ELF-1 (cell line): ENCODE results near the gene SLC5A10.
"Not testable (repeated sequence)": the region's sequence is repeated elsewhere in the genome, so short reads cannot be mapped to it uniquely, and the experiment has no call there.

Experiments
- DNase-seq: peaks from one replicate; pipeline ENCODE4 v3.0.0-alpha.2; 2016; ENCODE audit warnings: low read depth, low spot score

Gene SLC5A10

DNA sequence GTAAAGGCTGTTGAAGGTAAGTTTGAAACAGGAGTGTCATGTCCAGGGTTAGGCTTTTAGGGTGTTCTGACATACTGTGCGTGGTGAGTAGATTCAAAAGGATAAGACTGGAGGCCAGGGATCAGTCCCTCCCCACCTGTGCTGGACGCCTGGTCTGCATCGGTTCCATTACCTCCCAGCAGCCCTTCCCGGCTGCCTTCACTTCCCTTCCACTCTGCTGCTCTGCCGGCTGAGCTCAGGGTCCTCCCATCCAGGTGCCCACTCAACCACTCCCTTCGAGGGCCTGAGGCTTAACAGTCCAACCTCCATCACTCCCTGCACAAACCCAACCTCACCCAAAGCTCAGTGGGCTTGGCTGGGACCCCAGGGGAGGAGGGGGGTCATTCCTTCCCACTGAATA, 4.1 kb upstream of the SLC5A10 start:
- DNase-seq, result no peak

DNA sequence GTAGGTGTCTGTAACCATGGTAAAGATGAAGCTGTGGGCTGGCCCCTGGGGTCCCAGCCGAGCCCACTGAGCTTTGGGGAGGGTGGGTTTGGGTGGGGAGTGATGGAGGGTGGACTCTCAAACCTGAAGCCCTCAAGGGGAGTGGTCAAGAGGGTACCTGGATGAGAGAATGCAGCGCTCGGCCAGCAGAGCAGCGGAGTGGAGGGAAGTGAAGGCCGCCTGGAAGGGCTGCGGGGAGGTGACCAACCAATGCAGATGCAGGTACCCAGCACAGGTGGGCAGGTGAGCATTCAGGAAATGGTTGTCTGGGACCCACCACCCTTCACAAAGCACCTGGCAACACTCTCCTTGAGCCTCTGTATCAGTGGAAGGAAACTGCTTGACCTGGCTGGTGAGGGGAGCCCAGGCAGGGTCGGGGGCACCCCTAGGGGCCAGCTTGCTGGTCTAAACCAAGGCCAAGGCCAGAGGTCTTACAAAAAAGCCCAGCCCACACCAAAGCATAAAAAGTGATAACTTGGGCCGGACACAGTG, 3.4 kb upstream of the SLC5A10 start:
- no peak for DNase-seq

DNA sequence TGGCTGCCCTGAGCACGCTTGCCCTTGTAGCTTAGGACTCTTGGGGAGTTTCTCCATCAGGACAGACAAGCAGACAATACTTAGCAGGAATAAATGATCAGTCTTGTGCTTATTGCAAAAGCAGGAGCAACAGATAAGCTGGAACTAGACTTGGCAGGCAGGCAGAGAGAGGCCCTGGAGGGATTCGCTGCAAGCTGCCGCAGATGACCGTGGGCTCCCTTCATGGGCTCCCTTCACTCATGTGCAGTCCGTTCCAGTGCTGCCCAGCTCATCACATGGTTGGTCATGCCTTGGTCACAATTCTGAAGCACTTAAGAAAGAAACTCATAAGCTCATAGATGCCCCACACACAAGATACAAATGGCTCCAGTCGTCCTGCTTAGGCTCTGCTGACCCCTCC, 2.4 kb upstream of the SLC5A10 start:
- no peak for DNase-seq

DNA sequence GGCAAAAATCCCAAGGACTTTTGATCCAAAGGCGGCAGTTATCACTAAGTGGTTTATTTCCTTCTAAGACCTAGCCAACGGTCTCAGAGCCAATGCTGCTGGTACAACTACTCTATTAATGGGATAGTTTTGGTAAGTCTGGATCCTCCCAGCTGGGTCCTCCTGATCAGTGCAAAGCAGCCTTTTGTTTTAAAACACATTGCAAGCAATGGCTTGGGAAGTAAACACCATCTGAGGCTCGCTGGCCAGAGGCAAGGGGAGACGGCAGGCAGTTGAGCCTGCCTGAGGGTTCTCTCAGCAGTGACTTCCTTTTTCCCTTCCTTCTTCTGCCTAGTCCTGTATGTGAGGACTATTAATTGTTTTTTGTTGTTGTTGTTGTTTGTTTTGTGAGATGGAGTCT, 1.6 kb upstream of the SLC5A10 start:
- DNase-seq, result no peak

DNA sequence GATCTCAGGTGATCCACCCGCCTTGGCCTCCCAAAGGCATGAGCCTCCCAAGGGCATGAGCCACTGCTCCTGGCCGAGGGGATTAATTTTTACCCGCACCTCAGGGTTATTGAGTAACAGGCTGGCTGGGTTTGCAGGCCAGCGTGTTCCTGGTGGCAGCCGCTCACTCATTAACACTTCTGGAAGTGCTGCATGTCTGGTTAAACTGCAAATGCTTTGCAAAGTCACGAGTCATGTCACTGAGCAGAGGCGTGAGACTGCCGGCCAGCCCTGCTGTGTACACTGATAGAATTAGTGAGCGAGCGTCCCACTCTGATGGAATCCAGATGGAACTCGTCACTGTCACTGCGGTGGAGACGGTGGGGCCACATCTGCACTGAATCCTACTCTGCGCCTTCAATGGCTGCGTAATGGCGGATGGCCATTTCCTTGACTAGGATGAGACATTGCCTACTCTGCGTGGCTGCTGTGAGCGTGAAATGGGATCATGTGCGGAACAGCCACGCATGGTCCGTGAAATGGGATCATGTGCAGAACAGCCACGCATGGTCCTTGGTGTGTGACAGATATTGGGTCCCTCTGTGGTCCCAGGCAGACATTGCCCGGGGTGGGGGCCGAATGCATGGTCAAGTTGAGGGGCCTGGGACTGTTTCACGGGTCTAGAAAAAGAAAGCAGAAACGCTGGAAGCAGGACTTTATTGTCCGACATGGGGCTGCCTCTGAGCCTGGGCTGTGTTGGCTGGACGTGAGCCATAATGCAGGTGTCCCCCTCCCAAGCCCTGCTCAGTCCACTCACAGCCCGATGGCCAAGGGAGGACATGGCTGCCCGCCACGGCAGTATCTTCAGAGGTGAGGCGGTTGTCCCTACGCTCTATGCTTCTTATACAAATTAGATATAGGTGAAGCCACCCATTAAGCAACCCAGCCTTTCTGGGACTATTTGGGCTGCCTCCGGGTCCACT, 740 bp upstream of the SLC5A10 start:
- no peak for DNase-seq

DNA sequence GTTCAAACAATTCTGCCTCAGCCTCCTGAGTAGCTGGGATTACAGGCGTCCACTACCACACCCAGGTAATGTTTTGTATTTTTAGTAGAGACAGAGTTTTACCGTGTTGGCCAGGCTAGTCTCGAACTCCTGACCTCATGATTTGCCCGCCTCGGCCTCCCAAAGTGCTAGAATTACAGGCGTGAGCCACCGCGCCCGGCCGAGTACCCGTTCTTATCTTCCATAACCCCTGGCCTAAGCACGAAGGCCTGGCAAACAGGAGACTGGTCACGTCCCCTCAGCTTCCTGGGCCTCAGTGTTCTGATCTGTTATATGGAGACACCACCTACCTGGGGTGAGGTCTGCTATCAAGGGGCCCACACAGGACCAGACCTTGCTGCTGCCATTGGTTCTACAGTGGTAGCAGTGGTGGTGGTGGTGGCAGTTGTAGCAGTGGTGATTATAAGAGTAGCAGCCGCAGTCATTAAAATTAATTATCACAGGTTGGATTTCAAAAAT, 1.3 kb downstream of the SLC5A10 start:
- DNase-seq, result no peak

DNA sequence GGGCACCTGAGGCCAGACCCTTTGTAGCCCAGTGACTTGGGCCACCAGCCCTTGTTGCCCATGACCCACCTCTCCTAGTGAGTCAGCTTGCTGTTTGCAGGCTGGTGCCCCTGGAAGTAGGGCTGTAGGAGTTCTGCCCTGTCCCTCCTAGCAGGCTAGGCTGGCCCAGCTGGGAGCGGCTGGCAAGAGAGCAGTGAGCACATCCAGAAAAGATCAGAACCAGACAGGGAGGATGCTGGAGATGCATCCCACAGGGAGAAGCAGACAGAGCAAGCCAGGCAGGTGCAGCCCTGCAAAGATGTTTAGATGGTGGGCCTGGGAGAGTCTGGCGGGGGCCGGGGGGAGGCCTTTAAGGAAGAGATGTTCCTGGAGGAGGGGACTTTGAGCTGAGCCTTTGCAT, 2.4 kb downstream of the SLC5A10 start:
- DNase-seq, result no peak

DNA sequence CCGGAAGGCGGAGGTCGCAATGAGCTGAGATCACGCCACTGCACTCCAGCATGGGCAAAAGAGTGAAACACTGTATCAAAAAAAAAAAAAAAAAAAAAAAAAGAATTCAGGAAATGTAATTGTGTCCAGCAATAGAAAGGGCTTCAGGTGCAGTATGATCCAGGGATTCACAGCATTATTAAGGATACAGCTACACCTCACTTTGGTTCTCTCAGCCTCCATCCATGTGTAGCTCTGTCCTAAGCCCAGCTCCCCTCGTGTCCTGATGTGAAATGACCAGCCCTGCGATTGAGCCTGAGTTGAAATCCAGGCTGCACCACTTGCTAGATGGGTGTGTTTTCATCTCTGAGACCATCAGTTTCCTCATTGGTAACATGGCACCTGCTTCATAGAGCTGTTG, 3.0 kb downstream of the SLC5A10 start:
- DNase-seq, result no peak

DNA sequence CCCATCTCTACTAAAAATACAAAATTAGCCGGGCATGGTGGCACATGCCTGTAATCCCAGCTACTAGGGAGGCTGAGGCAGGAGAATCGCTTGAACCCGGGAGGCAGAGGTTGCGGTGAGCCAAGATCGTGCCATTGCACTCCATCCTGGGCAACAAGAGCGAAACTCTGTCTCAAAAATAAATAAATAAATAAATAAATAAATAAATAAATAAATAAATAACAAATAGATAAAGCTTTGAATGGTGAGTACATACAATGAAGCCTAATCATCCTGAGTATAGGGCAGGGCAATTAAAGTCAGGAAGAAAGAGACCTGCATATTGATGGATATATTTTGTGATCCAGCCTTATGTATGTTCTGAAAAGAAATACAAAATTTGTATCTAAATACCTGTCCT, 4.1 kb downstream of the SLC5A10 start:
- not testable (repeated sequence) for DNase-seq

DNA sequence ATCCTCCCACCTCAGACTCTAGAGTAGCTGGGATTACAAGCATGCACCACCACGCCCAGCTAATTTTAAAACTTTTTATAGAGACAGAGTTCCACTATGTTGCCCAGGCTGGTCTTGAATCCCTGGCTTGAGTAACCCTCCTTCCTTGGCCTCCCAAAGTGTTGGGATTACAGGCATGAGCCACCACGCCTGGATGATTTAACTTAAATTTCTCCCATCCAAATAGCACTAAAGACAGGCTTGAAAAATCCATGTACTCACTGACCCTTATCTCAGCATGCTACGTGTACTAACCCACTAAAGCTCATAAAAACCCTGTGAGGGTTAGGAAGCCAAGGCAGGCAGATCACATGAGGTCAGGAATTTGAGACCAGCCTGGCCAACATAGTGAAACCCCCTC, 4.6 kb downstream of the SLC5A10 start:
- no peak for DNase-seq

DNA sequence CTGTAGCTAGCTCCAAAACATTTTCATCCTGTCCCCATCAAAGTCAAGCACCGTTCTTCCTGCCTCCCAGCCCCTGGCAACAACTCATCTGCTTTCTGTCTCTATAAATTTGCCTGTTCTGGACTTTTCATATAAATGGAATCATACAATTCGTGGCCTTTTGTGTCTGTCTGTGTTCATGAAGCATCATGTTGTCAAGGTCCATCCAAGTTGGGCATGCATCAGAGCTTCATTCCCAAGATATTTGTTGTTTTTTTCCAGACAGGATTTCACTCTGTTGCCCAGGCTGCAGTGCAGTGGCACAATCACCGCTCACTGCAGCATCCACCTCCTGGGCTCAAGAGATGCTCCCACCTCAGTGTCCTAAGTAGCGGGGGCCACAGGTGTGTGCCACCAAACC, 5.9 kb downstream of the SLC5A10 start:
- DNase-seq, result no peak

DNA sequence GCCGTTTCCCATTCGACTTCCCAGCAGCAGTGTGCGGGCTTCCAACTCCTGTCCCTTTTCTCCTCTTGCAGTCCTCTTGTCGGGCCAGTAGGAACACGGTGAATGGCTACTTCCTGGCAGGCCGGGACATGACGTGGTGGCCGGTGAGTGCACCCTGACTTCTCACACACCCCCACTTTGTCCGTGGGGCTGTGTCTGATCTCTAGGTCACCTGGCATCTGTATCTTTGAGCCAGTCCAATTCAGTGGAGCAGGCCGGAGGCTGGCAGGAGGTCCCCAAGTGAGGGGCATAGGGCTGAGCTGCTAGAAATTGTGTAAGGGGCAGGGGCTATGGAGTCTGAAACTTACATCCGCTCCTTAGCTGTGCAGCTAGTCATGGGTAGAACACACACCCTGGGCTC, 6.6 kb downstream of the SLC5A10 start:
- DNase-seq, result no peak

DNA sequence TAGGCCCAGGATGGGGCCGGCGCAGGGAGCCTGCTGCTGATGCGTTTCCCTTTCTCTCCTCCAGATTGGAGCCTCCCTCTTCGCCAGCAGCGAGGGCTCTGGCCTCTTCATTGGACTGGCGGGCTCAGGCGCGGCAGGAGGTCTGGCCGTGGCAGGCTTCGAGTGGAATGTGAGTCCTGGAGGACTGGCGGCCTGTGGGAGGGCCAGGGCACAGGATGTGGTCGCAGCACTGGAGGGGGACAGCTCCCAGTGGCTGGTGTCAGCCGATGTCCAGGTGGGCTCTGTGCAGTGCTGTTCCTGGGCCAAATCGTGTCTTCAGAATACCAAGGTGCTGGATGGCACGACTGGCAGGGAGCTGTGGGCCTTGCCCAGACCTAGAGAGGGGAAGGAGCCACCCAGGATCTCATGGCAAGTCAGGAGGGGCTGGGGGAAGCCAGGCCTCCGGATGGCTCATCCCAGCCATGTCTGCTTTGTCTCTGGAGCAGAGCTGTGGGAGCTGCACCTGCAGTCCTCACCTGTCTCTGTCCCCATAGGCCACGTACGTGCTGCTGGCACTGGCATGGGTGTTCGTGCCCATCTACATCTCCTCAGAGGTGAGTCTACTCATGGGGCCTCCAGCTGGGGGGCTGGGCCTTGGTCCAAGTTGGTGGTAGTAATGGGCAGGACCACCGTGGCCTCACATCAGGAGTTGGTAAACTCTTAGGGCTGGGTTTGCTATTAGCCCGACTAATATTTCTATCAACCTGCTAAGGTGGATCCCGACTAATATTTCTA, 7.3 kb downstream of the SLC5A10 start:
- peak; percentile 51 for DNase-seq

DNA sequence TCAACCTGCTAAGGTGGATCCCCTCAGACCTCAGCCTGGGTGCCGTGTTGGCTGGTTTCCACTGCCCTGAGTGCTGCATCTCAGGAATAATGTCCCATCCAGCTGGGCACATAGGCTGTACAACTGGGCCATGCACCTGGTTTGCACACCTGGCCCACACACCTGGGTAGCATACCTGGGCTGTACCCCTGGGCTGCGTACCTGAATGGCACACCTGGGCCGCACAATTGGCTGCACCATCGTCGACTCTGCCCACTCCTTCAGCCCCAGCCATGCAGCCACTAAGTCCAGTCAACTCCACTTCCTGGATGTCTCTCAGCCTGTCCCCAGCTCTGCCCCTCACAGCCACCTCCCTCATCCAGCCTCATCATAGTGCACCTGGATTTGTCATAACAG, 7.9 kb downstream of the SLC5A10 start:
- DNase-seq, result no peak

DNA sequence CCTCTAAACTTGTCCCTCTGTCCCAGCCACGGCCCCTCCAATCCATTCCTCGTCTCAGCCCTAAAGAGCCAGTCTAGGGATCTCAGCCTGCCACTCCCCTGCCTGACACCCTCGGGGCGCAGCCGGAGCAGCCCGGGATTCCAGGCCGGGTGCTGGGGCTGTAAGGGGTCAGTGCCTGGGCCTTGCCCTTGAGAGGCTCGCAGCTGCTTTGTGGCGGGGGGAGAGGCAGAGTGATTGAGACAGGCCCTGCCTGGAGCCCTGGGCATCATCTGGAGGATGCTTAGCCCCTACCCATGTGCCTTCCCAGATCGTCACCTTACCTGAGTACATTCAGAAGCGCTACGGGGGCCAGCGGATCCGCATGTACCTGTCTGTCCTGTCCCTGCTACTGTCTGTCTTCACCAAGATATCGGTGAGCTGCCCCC, 8.3 kb downstream of the SLC5A10 start:
- peak; percentile 68 for DNase-seq

DNA sequence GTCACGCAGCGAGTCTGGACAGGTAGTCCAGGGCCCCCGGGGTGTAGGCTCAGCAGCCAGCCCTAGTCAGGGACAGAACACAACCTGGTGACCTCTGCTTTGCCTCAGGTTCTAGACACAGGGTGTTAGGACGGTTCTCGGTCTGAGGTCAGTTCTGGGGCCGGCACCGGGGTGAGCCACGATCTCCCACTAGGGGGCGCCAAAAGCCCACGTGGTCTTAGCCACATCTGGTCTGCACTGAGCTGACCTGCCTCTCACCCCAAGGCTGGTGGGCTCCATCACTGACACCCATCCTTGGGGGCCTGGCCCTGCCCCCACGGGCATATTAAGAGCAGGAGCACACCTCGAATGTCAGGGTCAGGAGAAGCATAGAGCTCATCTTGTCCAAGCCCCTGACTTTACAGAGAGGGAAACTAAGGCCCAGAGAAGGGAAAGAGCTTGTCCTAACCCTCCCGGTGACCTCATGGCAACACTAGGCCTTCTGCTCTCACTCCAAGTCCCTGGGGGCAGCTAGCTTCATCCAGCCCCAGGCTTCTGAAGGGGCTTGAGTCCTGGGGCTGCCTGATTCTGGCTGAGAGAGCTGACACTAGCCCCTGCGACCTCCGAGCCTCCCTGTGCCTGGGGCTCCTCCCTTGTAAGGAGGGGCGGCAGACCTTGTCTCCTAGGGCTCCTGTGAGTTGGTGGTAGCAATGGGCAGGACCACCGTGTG, 9.0 kb downstream of the SLC5A10 start:
- DNase-seq, result peak; percentile 95

DNA sequence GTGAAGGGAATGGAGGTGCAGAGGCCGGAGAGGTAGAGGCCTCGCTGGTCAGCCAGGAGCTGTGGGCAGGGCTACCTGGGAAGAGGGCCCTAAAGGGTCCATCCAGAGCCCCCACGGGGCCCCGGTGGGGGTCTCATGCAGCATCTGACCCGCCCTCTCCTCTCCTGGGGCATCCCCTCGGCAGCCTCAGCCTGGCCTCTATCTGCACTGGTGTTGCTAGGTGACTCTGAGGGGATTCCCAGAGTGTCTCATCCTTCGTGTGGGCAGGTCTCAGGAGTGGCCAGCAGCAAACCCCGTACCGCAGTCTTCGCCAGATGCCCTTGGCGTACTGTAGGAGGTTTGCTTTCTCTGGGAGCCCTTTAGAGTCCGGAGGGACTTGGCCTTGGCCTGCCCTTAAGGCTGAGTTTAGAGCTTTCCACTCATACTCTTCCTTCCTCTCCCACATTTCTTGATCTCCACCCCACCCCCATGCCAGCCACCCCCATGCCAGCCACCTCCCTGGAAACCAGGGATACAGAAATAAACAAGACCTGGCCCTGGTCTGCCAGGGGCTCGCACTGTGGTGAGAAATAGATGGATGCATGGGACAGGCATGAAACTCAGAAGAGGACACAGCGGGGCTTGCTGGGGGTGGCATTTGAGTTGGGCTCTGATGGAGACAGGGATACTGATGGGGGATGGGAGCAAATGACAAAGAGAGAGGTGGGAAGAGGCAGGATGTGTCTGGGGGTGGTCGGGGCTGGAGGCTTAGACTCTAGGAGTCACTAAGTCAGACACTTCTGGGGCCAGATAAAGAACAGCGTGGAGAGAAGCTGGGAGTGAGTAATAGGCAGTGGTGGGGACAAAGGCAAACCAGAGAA, 9.9 kb downstream of the SLC5A10 start:
- peak; percentile 38 for DNase-seq

DNA sequence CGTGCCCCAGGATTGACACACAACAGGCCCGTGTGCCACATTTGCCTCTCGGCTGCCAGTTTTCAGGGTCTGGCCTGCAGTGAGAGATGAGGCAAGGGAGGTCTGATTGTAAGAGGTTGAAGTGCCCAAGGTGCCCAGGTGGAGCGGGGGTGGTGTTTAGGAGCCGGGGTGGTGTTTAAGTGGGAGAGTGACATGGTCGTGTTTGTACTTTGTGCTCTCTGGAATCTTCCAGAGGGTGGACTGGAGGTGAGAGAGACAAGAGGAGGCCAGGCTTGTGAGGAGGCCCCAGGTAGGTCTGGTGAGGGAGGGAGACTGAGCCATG, 10.5 kb downstream of the SLC5A10 start:
- DNase-seq, result no peak

DNA sequence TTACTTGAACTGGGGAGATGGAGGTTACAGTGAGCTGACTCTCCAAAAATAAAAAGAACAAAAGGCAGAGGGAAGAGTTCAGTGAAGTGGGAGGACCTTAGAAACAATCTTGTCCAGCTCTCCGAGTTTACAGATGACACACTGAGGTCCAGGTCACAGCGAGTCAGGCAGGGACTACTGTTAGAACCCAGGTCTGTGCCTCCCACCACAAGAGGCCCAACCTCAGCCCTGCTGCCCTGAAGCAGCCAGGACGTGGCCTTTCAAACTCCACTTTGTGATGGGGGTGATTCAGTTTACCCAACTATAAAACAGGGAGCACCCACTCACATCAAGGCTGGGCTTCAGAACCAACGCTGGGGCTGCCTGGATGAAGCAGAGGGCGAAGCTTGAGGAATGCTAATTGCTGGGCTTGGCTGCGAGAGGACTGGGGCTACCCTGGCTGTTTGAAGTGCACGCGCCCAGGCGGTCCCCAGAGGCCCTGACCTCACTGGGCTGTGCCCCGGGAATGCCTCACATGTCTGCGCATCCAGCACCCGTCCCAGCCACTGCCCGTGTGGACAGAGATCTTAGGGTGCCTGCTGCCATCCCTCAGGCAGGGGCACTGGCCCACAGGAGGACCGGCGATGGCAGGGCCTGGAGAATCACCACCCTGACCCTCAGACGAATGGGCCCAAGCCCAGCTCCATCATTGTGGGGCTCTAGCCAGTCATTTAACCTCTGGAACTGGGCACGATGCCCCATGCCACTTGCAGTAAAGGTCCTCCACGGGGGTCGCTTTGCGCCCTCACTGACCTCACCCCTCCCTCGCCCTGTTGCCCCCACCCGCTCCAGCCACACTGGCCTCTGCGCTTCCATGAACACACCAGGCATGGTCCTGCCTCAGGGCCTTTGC, 11.4 kb downstream of the SLC5A10 start:
- no peak for DNase-seq

DNA sequence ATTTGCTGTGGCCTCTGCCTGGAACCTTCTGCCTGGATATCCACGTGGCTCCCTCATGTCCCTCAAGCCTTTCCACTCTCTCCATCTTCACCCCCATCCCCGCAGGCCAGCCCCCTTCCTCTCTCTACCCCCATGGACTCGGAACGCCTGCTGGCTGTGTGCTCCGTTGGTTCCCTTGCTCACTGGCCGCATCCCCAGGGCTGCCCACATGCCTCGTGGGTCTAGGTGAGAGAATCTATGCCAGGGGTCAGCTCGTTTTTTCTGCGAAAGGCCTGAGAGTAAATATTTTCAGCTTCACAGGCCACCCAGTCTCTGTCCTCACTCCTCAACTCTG, 12.0 kb downstream of the SLC5A10 start:
- no peak for DNase-seq
